GM23338 (cell line): Measurements from ENCODE around the gene U2AF1.
"Not testable (repeated sequence)": the region's sequence is repeated elsewhere in the genome, so short reads cannot be mapped to it uniquely, and the experiment has no call there.

Experiments used
- CREB1 ChIP-seq: fragments of 250-450 bp; sonication (Bioruptor Pico); IDR thresholded peaks from 2 replicates; pipeline ENCODE4 v1.5.0; 2020; ENCODE audit warnings: low read depth, mild to moderate bottlenecking, moderate library complexity
- CTCF ChIP-seq, 2 experiments: fragments of 200-600 bp in 1 of 2; sonication (generic) in 1 of 2; conservative IDR thresholded peaks; 2 replicates each; pipeline versions ENCODE4 v1.5.1 to v1.6.1; 2016 to 2017; ENCODE audit warnings: antibody characterized with exemption in 2 of 2, low read depth in 2 of 2, mild to moderate bottlenecking in 2 of 2, moderate library complexity in 1 of 2
- NANOG ChIP-seq: IDR thresholded peaks from 2 replicates; pipeline ENCODE4 v1.6.1; 2016; ENCODE audit warnings: antibody characterized with exemption, borderline replicate concordance
- POLR2AphosphoS5 ChIP-seq: IDR thresholded peaks from 2 replicates; pipeline ENCODE4 v1.6.1; 2016; ENCODE audit warnings: antibody characterized with exemption, low read depth

- TF ChIP-seq CREB1 (CRISPR knock-in tag); CTCF (conservative IDR thresholded peaks at IDR 0.05; ENCODE audit: low read depth in 2 of 2); POLR2AphosphoS5; NANOG: not testable (repeated sequence)
Measured at GRCh38 chr21:43101676-43102075, 5.7 kb downstream of the U2AF1 start.
